Esophagus muscularis mucosa (tissue), 4 donors: ENCODE results near the gene PFDN2. TPM values are rescaled to one million over a fixed set of nuclear protein-coding genes. Genes with fewer than 3 reads are reported as not detected.

ENCODE experiments used
- DNase-seq: peaks from one replicate; pipeline ENCODE4 v3.0.0-alpha.2; 2017; ENCODE audit errors: extremely low spot score
- H3K27ac ChIP-seq, 4 donors: fragments of 200-600 bp; sonication (generic); replicated peaks in 1 of 4; 1 replicate in 3 of 4; 2 replicates in 1 of 4; pipeline ENCODE4 v1.5.1; 2016 to 2019; ENCODE audit warnings: mild to moderate bottlenecking in 1 of 4
- H3K27me3 ChIP-seq, 4 donors: fragments of 200-600 bp; sonication (generic); one replicate each; pipeline versions ENCODE4 v1.5.1 to v1.6.0; 2016 to 2019
- H3K36me3 ChIP-seq, 4 donors: fragments of 200-600 bp; sonication (generic); one replicate each; pipeline ENCODE4 v1.5.1; 2016 to 2019
- H3K4me1 ChIP-seq, 4 donors: fragments of 200-600 bp; sonication (generic); one replicate each; pipeline ENCODE4 v1.5.1; 2016 to 2019
- H3K4me3 ChIP-seq, 4 donors: fragments of 200-600 bp; sonication (generic); 1 replicate in 2 of 4; 2 replicates in 2 of 4; pipeline ENCODE4 v1.5.1; 2016 to 2019; ENCODE audit warnings: mild to moderate bottlenecking in 4 of 4, moderate library complexity in 1 of 4
- H3K9me3 ChIP-seq, 4 donors: fragments of 200-600 bp; sonication (generic); 1 replicate in 3 of 4; 2 replicates in 1 of 4; pipeline ENCODE4 v1.5.1; 2016 to 2019
- CTCF ChIP-seq, 3 experiments: fragments of 200-600 bp in 2 of 3; fragments of 450-650 bp in 1 of 3; sonication (generic) in 2 of 3; IDR thresholded peaks; one replicate each; pipeline ENCODE4 v1.5.1; 2017 to 2019; ENCODE audit warnings: antibody characterized with exemption in 3 of 3, mild to moderate bottlenecking in 2 of 3, moderate library complexity in 1 of 3
- EP300 ChIP-seq: sonication (generic); formaldehyde crosslinking; IDR thresholded peaks from one replicate; pipeline ENCODE4 v1.6.1; 2017; ENCODE audit warnings: antibody characterized with exemption
- POLR2A ChIP-seq: fragments of 450-650 bp; IDR thresholded peaks from one replicate; pipeline ENCODE4 v1.6.1; 2017; ENCODE audit warnings: antibody characterized with exemption, moderate library complexity, mild to moderate bottlenecking, low read depth
- POLR2AphosphoS5 ChIP-seq, 2 donors: sonication (generic); formaldehyde crosslinking; IDR thresholded peaks; one replicate each; pipeline ENCODE4 v1.6.1; 2017; ENCODE audit warnings: antibody characterized with exemption in 2 of 2
- WGBS: methylation state at CpG from one replicate; pipeline ENCODE4 v1.1.5; 2018; 5-methylcytosine and 5-hydroxymethylcytosine counted together
- intact Hi-C: fragments of 100-400 bp; cut with DNase I; formaldehyde crosslinking; loops from one replicate; pipeline ENCODE4 v1.15.1; 2023
- total RNA-seq, 4 donors: library from RNA; depleted of rRNA; stranded (reverse); fragments of >200 nt; gene quantifications; one replicate each; pipeline versions ENCODE4 v1.1.0 to v1.2.1, GENCODE V29; 2016

The PFDN2 gene
- total RNA-seq, 4 donors from 2014 or later: 19.5 to 52.0 (median 40.5) TPM

- H3K36me3 ChIP-seq: no peaks in the 10 kb centered on the region
- no peak overlapping the region for H3K27ac ChIP-seq
- WGBS: 94% methylated on average over 4 of the region's 4 CpGs
- H3K27me3 ChIP-seq: peaks cover 0 to 31% (median 0%) of the 10 kb centered on the region in 4 donors
- H3K4me3 ChIP-seq: no peak overlapping the region
- no peak for TF ChIP-seq CTCF (IDR thresholded peaks at IDR 0.05)
- no peak for TF ChIP-seq POLR2AphosphoS5 (IDR thresholded peaks at IDR 0.05)
- TF ChIP-seq EP300: no peak
- no peak for TF ChIP-seq POLR2A
- H3K9me3 ChIP-seq: no peaks in the 10 kb centered on the region
- H3K4me1 ChIP-seq: no peaks in the 10 kb centered on the region
- no peak for DNase-seq
- intact Hi-C loops: no loop called here
These were observed 56.4 kb downstream of the PFDN2 start for GRCh38 chr1:161061419-161061818.

- TF ChIP-seq POLR2AphosphoS5 (IDR thresholded peaks at IDR 0.05) (no peak), CTCF (IDR thresholded peaks at IDR 0.05) (no peak), POLR2A (no peak), EP300 (no peak)
- H3K4me3 ChIP-seq: no peak overlapping the region
- no peak for DNase-seq
- no peaks in the 10 kb centered on the region for H3K4me1 ChIP-seq
- no peaks in the 10 kb centered on the region for H3K36me3 ChIP-seq
- no peaks in the 10 kb centered on the region for H3K9me3 ChIP-seq
- intact Hi-C loops: no loop called here
- no peak overlapping the region for H3K27ac ChIP-seq
- 86% methylated on average over 6 of the region's 6 CpGs for WGBS
- peaks cover 0 to 33% (median 0%) of the 10 kb centered on the region in 4 donors for H3K27me3 ChIP-seq
These were observed 58.5 kb downstream of the PFDN2 start for GRCh38 chr1:161059293-161059692.

- Histone ChIP-seq H3K4me3 (no peak overlapping the region), H3K9me3 (no peaks in the 10 kb centered on the region), H3K27me3 (peaks cover 0 to 42% (median 0%) of the 10 kb centered on the region in 4 donors), H3K4me1 (no peaks in the 10 kb centered on the region), H3K27ac (no peak overlapping the region), H3K36me3 (no peaks in the 10 kb centered on the region)
- intact Hi-C loops: no loop called here
- DNase-seq: no peak
- WGBS: 97% methylated on average over 7 of the region's 7 CpGs
- TF ChIP-seq POLR2A (no peak), POLR2AphosphoS5 (IDR thresholded peaks at IDR 0.05) (no peak), CTCF (IDR thresholded peaks at IDR 0.05) (no peak), EP300 (no peak)
These were observed 63.0 kb downstream of the PFDN2 start for GRCh38 chr1:161054805-161055204.

DNA sequence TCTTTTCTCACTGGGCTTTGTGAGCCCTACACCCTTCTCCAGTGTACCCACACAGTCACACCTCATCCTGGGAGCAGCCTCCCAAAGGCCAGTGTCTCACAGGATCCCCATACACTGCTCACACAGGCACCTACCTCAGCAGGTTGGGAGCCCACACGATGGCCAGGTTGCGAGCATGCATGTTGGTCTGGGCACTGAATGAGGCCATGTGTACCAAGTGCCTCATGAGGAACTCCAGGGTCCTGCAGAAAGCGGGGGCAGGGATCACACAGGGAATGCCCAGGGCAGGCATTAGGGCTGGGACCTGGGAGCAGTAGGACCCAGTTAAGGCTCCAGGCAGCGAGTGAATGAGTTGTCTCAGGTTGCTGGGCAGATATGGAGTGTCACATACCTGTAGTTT lies 63.6 kb downstream of the PFDN2 start:
- H3K4me1 ChIP-seq: no peaks in the 10 kb centered on the region
- intact Hi-C loops: no loop called here
- WGBS: 90% methylated on average over 4 of the region's 4 CpGs
- peaks cover 0 to 42% (median 0%) of the 10 kb centered on the region in 4 donors for H3K27me3 ChIP-seq
- no peak for TF ChIP-seq POLR2A
- H3K4me3 ChIP-seq: no peak overlapping the region
- H3K27ac ChIP-seq: no peak overlapping the region
- no peak for DNase-seq
- H3K9me3 ChIP-seq: no peaks in the 10 kb centered on the region
- H3K36me3 ChIP-seq: no peaks in the 10 kb centered on the region

DNA sequence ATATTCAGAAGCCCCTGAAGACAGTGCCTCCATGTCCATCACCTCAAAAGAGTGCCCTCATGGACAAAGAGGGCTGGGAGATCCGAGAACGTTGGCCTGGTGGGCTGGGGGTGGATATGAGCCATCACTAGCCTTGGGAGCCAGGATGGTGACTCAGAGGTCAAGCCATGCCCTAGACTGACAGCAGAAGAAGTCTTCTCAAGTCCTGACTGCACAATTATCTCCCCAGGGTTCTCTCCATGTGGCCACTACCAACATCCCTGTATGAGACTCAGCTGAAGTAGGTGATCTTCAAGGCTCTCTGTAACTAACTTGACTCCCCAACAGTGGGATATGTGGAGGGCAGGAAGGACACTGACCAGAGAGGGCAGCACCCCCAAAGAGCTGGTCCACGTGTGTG lies 64.9 kb downstream of the PFDN2 start:
- no peaks in the 10 kb centered on the region for H3K9me3 ChIP-seq
- H3K27ac ChIP-seq: no peak overlapping the region
- no peaks in the 10 kb centered on the region for H3K36me3 ChIP-seq
- DNase-seq: no peak
- WGBS: 76% methylated on average over 3 of the region's 3 CpGs
- H3K4me1 ChIP-seq: no peaks in the 10 kb centered on the region
- intact Hi-C loops: no loop called here
- TF ChIP-seq POLR2AphosphoS5 (IDR thresholded peaks at IDR 0.05) (no peak), POLR2A (no peak)
- H3K27me3 ChIP-seq: peaks cover 0 to 45% (median 0%) of the 10 kb centered on the region in 4 donors
- H3K4me3 ChIP-seq: no peak overlapping the region

GRCh38 chr1:161051219-161051618 lies 66.6 kb downstream of the PFDN2 start:
- TF ChIP-seq POLR2AphosphoS5 (IDR thresholded peaks at IDR 0.05) (no peak), CTCF (IDR thresholded peaks at IDR 0.05) (no peak), POLR2A (no peak), EP300 (no peak)
- H3K4me3 ChIP-seq: no peak overlapping the region
- H3K9me3 ChIP-seq: no peaks in the 10 kb centered on the region
- peaks cover 0 to 4% (median 0%) of the 10 kb centered on the region in 4 donors for H3K4me1 ChIP-seq
- intact Hi-C loops: no loop called here
- no peaks in the 10 kb centered on the region for H3K36me3 ChIP-seq
- WGBS: 88% methylated on average over 5 of the region's 10 CpGs
- peaks cover 0 to 35% (median 0%) of the 10 kb centered on the region in 4 donors for H3K27me3 ChIP-seq
- no peak for DNase-seq
- H3K27ac ChIP-seq: no peak overlapping the region
